GM12874 (cell line): Measurements from ENCODE around the gene RAB3D.

Experiments
- TF ChIP-seq, protein P1 (sequence below): IDR thresholded peaks from 2 replicates; pipeline ENCODE4 v1.5.1; 2011; ENCODE audit warnings: low read depth, mild to moderate bottlenecking, control low read depth, low read length, moderate library complexity; ENCODE audit not compliant: insufficient read depth

Gene RAB3D

DNA sequence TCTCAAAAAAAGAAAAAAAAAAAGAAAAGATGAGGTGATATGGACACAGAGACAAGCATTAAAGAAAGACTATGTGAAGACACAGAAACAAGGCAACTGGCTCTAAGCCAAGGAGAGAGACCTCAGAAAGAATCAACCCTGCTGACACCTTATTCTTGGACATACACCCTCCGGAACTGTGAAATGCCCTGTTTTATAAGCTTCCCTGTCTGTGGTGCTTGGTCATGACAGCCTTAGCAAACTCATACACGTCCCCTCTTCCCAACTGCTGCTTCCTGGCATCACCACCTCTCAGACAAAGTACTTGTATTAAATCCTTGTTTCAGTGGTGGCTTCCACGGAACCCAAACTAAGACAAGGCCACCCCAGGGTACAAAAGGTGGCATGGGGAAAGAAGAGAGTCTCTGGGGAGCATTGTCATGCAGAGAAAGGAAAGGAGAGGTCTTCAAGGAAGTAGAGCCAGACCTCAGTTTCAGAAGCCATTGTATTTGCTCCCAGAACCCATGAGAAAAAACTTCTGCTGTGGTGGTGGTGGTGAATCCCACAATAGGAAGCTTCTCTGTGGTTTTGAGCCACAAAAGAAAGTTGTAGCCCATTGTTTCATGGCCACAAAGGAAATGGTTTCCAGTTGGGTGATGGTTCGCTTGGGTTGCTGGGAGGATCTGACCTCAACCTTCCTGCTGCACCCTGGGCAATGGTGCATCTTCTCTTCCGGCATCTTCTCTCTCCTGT lies 59.8 kb downstream of the RAB3D start:
- TF ChIP-seq, protein P1, sequence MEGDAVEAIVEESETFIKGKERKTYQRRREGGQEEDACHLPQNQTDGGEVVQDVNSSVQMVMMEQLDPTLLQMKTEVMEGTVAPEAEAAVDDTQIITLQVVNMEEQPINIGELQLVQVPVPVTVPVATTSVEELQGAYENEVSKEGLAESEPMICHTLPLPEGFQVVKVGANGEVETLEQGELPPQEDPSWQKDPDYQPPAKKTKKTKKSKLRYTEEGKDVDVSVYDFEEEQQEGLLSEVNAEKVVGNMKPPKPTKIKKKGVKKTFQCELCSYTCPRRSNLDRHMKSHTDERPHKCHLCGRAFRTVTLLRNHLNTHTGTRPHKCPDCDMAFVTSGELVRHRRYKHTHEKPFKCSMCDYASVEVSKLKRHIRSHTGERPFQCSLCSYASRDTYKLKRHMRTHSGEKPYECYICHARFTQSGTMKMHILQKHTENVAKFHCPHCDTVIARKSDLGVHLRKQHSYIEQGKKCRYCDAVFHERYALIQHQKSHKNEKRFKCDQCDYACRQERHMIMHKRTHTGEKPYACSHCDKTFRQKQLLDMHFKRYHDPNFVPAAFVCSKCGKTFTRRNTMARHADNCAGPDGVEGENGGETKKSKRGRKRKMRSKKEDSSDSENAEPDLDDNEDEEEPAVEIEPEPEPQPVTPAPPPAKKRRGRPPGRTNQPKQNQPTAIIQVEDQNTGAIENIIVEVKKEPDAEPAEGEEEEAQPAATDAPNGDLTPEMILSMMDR = no peak

GRCh38 chr19:11278670-11279069 lies 60.8 kb downstream of the RAB3D start:
- TF ChIP-seq, protein P1 = no peak

DNA sequence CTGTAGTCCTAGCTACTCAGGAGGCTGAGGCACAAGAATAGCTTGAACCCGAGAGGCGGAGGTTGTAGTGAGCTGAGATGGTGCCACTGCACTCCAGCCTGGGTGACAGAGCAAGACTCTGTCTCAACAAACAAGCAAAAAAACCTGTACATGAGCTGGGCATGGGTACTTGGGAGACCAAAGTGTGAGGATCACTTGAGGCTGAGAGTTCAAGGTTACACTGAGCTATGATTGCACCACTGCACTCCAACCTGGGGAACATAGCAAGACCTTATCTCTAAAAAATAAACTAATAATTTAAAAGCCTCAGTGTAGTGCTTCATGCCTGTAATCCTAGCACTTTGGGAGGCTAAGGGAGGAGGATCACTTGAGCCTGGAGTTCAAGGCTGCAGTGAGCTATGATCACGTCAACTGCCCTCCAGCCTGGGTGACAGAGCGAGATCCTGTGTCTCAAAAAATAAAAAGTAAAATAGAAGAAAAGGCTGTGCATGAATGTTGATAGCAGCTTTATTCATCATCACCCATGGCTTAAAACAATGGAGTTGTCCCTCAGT lies 64.8 kb downstream of the RAB3D start:
- TF ChIP-seq, protein P1 = no peak

DNA sequence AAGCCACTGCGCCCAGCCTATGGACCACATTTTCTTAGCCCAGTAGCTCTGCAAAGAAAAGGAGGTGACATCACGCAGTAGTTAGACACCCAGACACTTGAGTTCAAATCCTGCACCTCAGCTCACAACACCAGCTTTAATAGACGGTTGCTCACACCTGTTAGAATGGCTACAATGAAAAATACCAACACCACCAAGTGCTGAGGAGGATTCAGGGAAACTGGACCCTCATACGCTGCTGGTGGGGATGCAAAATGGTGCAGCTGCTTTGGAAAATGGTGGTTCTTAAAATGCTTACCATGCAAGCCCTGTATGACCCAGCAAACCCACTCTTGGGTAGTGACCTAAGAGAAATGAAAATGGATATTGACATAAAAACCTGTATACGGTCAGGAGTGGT lies 65.5 kb downstream of the RAB3D start:
- TF ChIP-seq, protein P1 = no peak

DNA sequence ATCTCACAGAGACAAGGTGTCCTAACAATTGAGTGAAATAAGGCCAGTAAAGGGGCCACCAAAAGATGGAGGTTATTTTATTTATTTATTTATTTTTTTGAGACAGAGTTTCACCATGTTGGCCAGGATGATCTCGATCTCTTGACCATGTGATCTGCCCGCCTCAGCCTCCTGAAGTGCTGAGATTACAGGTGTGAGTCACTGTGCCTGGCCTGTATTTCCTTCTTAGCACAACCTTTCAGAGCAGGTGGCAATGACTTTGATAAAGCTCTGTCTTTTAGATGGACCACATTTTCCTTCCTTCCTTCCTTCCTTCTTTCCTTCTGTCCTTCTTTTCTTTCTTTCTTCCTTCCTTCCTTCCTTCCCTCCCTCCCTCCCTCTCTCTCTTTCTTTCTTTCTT lies 66.2 kb downstream of the RAB3D start:
- TF ChIP-seq, protein P1 = no peak
